Effector CD4-positive, alpha-beta T cell (primary cell): ENCODE results near the gene RPAP2.
"Not testable (repeated sequence)": the region's sequence is repeated elsewhere in the genome, so short reads cannot be mapped to it uniquely, and the experiment has no call there.

Experiments used
- DNase-seq: peaks from one replicate; pipeline ENCODE4 v3.0.0-alpha.2; 2020
- total RNA-seq: gene quantifications from one replicate; lab custom pipeline; 2026; lab: John Stamatoyannopoulos, UW

RPAP2 gene
- 34.9 reads per million, percentile 60 among the genes with 10 or more reads in this experiment for total RNA-seq

DNA sequence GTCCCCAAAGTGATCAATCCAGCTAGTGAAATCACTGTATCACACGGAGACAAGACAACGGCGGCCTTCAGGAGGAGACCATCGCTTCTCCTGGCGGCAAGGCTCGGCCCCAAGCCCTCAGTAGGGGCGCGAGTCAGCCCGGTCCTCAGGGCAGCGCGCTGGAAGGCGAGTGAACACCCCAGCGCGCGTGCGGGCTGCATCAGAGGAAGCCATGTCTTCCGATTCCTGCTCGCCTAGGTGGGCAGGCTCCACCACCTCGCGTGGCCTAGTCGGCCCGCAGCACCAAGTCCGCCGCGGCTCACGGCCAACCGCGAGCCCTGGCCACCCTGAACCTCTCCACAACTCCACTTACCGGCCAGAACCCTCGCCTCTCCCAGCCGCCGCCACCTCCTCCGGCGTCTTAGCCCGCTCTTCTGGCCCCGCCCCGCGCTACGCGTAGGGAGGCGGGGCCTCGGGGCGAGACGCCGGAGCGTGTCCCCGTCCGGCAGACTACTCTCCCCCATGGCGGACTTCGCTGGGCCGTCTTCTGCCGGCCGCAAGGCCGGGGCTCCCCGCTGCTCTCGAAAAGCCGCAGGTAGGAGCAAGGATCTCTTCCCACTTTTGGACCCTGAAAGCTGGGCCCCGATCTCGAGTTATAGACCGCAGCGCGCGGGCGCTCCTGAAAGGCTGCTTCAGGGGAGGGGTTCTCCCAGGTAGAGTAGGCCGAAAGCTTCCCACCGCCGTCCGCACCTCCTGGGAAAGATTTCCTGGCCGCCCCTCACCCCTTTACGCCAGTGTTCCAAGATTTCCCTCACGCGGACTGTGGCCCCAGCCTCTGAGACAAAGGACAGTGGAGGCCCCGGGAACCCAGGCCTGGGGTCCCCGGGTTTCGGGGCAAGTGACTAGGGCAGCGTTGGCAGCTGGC lies at the start of gene RPAP2, which contains the start of gene GLMN:
Gene RPAP2, plus strand, starts transcription at position 487 of the 904 bp plus-strand sequence. Its CDS starts 15 bp downstream, at position 502.
Gene GLMN, minus strand, starts transcription at position 415 of the 904 bp plus-strand sequence. CDS start 988 bp downstream, outside the sequence.
- DNase-seq: peak; percentile 57

DNA sequence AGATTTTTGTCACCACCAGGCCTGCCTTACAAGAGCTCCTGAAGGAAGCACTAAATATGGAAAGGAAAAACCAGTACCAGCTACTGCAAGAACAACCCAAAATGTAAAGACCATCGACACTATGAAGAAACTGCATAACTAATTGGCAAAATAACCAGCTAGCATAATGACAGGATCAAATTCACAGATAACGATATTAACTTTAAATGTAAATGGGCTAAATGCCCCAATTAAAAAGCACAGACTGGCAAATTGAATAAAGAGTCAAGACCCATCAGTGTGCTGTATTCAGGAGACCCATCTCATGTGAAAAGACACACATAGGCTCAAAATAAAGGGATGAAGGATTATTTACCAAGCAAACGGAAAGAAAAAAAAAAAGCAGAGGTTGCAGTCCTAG lies 44.1 kb upstream of the RPAP2 start:
- DNase-seq: not testable (repeated sequence)

DNA sequence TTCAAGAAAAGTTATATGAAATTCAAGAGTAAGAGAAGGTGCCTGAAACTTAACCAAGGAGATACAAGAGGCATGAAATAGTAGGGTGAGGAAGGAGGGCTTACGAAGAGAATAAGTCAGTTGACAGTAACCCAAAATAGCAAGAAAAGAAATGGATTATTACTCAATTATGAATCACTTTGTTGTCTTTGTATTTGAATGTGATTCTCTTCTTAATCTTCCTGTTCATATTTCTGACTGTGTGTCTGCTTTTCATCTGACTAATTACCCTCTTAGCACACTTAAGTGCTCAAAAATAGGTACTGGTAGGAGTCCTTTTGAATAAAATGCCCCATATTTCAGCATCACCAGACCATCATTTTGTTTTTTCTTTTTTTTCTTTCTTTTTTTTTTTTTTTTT lies 39.5 kb upstream of the RPAP2 start:
- no peak for DNase-seq

DNA sequence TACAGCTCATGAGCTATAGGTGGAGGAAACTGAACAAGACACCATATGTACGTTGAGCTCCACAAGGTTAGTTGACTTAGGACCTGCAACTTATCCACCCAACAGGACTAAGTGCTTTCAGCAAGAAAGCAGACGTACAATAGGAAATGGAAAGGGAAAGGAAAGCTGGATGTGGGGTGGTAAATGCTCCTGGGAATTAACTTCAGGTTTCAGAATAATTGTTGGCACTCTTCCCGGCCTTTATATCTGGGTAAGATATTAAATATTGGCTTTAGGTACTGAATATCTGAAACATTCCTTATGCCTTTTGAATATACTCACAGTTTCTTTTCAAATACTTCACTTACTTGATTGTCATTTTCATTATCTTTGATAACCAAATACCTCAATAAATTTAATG lies 36.3 kb upstream of the RPAP2 start:
- no peak for DNase-seq

DNA sequence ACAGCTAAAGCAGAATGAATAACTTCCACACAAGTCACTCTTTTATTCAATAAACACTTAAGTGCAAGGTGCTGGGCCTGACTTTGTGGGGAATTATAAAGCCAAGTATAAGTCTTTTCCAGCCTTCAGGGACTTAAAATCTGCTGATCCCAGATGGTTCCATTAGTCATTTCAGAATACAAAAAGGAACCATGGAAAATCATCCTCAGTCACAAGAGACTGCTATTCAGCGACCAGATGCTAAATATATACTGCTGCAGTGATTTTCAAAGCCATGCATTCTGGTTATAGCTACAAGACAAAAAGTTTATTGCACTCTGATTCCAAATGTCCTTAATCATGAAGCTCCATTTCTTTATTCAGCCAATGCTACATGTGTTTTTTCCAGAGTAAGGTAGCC lies 25.8 kb upstream of the RPAP2 start:
- DNase-seq: no peak

DNA sequence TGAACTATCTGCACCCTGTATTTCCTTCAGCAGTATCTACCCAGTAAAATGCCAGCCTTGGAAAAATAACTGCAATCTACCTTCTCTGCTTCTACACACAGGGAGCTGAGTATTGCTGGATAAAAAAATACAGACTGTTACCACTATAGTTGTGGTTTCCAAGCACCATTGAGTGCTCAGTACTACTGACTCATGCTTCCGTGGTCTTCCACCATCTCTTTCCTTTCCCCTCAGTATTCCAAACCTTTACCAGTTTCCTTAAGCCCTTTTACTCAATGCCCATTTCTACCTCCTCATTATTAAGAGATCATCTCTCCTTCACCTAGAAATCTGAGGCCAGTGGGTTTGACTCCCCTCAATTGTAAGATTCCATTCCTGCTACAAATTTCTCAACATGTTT lies 23.9 kb upstream of the RPAP2 start:
- no peak for DNase-seq

DNA sequence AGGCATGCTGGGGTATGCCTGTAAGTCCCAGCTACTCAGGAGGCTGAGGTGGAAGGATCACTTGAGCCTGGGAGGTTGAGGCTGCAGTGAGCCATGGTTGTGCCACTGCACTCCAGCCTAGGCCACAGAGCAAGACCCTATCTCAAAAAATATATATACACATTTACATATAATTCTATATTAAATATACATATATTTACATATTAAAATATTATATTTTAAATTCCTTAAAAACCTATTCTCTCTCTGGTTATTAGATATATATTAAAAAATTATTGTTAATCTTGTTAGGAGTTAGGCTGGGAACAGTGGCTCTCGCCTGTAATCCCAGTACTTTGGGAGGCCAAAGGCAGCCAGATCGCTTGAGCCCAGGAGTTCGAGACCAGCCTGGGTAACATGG lies 22.8 kb upstream of the RPAP2 start:
- DNase-seq: no peak

DNA sequence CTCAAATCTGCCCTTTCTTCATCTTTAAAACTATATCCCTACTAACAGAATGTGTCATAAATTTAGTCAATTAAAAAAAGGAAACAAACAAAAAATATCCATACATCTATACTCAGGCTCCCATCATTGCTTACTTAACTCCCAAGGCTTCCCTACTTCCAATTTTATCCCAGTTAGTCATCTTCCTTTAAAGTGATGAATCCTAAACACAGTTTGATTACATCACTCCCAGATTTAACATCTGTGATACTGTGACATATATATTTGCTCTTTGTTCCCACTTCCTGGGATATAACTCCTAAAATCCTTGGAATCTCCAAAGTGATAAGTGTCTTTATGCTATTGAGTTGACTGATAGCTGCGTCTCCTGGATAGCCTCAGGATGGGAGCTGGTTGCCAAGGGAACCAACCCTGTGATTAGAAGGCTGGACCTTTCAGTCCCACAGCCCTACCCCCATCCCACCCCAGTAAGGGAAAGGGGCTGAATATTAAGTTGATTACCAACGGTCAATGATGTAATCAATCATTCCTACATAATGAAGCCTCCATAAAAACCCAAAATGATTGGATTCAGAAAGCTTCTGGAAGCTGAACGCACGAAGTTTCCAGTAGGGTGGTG lies 21.6 kb upstream of the RPAP2 start:
- no peak for DNase-seq

DNA sequence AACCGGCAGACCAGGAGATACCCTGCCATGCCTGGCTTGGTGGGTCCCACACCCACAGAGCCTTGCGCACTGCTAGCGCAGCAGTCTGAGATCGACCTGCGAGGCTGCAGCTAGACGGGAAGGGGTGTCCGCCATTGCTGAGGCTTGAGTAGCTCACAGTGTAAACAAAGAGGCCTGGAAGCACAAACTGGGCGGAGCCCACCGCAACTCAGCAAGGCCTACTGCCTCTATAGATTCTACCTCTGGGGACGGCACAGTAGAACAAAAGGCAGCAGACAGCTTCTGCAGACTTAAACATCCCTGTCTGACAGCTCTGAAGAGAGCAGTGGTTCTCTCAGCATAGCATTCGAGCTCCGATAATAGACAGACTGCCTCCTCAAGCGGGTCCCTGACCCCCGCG lies 19.1 kb upstream of the RPAP2 start:
- not testable (repeated sequence) for DNase-seq

DNA sequence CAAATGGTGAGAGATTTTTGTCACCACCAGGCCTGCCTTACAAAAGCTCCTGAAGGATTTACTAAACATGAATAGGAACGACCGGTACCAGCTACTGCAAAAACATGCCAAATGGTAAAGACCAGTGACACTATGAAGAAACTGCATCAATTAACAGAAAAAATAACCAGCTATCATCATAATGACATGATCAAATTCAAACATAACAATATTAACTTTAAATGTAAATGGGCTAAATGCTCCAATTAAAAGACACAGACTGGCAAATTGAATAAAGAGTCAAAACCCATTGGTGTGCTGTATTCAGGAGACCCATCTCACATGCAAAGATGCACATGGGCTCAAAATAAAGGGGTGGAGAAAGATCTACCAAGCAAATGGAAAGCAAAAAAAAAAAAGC lies 17.4 kb upstream of the RPAP2 start:
- DNase-seq: not testable (repeated sequence)

DNA sequence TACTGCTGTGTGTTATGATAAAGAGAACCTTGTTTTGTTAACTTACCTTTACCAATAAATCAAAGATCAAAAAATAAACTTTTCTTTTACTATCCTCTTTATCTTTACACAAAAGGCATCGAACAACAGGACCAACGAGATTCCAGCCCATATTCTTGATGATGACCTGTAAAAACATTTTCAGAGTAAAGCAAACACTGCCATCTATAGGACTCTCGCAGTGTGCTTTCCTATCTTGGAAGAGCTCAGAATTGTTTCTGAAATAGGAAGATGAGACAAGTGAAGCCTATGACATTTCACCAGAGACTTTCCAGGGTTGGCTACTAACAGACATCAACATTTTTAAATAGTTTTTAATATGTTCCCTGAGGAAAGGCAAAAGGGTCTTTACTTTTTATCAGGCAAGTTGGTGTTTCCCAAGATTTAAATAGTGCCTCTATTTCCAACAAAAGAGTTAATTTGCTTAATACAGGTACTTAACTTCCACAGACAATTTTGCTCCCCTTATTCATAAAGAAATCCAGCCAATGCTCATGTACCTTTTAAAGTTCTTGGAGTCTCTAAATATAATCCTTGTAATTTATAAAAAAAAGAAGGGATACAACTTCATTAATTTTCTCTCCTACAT lies 7.4 kb upstream of the RPAP2 start:
- DNase-seq: no peak

DNA sequence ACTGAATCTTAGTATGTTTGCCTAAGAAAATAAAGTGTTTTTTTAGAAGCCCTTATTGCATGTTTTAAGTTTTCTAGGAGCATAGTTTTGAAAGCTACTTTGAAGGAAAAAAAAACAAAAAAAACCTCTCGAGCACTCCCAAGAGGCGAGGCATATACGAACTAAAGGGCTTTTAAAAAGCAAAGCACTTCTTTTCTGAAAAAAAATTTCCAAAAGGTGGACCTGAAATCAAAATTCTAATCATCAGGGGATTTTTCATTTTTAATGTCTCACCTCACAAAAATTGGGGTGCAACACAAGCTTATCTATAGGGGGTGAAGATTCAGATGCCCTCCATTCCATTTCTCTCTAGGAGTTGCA lies 666 bp upstream of the RPAP2 start:
- no peak for DNase-seq

DNA sequence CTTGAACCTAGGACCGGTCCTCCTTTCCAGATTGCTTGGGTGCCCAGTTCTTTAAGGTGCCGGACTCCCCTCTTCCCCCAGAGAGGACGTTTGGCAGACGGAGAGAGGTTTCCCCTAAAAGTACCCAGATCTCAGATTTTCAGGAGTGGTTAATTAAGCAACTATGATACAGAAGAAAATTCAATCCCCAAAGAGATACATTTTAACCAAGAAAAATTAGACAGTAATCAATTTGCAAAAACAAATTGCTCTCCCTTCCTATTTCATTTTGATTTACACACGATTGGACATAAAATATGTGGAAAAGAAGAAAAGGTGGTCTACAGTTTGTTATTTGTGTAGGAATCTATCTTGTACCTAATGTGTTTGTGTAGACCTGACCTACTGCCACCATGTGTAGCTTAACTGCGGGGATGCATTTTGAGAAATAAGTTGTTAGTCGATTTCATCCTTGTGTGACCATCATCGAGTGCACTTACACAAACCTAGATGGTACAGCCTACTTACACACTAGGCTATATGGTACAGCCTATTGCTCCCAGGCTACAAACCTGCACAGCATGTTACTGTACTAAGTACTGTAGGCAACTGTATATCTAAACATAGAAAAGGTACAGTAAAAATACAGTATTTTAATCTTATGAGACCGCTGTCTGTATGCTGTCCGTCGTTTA lies 755 bp downstream of the RPAP2 start:
- DNase-seq: no peak

DNA sequence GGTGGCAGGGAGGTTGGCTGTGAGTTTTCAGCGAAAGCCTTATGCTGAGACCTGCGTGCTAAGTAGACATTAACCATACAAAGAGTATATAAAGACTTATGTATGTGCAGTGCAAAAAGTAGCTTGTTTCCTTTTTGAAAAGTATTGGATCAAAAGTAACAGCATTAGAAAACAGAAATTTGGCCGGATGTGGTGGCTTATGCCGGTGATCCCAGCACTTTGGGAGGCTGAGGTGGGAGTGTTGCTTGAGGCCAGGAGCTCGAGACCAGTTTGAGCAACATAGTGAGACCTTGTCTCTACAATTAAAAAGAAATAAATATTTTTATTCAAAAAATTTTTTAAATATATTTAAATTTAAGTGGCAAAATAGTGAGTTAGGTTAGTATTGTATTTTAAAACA lies 2.2 kb downstream of the RPAP2 start:
- DNase-seq: no peak

DNA sequence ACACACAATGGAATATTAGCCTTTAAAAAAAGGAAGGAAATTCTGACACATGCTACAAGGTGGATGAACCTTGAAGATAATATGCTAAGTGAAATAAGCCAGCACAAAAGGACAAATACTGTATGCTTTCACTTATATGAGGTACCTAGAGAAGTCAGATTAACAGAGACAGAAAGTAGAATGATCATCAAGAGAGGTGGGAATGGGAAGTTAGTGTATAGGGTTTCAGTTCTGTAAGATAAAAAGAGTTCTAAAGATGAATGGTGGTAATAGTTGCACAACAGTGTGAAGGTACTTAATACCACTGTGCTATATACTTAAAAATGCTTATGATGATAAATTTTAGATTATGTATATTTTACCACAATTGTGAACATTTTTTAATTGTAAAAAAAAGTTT lies 7.2 kb downstream of the RPAP2 start:
- no peak for DNase-seq

DNA sequence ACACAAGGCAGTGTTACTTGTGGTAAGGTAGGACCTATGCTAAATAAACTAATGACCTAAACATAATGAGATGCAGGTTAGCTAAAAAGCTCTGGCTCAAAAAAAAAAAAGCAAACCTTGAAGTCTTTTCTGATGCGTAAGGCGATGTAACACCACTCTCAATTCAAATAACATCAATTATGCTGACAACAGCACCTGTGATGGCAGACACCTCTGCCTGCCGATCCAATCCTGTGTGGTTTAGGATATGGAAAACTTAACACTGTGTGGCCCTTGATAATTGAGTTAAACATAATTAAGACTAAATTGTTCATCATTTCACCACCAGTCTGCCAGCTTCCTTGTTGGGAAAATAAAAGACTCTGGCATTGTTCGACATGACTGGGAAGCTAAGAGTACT lies 9.1 kb downstream of the RPAP2 start:
- DNase-seq: no peak

DNA sequence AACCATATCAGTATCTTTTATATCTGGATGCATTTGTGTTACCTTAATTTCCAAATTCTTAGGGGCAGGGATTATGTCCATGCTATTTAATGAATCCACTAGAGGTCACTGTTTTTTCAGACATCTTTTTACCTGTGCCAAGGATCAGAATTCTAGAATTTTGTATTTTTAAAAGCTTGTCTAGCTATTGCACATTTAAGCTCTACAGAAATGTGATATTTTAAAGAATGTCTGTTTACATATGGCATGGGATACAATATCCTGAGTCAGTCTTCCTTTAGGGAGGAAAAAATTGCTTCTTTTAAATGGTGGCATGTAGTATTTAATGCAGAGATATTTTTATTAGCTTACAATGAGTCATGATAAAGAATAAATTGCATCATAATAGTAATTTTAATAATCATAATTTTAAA lies 11.3 kb downstream of the RPAP2 start:
- DNase-seq: no peak

DNA sequence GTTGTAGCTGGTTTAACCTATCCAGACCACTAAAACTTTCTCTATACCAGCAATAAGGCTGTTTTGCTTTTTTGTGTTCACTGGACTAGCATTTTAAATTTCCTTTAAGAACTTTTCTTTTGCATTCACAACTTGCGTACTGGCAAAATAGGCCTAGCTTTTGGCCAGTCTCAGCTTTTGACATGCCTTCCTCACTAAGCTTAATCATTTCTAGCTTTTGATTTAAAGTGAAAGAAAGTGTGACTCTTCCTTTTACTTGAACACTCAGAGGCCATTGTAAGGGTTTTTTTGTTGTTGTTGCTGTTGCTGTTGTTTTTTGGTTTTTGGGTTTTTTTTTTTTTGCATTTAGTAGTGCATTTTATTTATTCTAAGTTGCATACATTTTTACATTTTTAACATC lies 15.2 kb downstream of the RPAP2 start:
- no peak for DNase-seq

DNA sequence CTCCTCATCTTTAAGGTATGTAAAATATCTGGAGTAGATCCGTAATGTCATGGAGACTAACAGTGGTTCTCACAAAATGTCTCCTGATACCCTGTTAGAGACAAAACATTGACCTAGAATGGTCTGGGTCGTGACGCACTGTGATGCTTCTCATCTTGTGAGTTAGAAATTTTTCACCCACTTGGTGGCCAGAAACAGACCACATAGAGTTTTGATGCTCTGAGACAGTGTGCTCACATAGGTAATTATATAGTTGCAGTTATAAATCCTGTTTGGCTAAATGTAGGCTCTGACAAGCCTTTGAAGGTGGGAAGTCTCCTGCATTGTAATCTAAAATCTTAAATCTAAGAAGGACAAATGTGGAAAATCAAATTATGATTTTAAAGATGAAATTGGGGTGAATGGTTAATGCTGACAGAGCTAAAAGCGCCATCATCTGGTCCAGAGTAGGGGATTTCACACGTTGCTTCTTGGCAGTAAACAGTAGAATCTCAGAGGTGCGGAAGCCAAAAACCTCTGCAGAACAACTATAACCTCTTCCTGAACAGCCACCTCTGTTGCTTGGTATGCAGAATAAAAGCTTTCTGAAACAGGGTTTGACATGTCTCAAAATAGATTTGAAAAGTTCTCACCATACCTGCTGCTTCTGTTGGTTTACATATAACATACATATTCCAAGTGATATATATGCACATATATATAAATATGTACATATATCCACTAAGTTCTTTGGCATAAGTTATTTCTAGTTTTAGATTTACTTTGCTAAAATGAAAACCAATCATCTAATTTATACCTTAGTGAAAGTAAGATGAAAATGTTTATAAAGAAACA lies 17.1 kb downstream of the RPAP2 start:
- DNase-seq: peak; percentile 31

DNA sequence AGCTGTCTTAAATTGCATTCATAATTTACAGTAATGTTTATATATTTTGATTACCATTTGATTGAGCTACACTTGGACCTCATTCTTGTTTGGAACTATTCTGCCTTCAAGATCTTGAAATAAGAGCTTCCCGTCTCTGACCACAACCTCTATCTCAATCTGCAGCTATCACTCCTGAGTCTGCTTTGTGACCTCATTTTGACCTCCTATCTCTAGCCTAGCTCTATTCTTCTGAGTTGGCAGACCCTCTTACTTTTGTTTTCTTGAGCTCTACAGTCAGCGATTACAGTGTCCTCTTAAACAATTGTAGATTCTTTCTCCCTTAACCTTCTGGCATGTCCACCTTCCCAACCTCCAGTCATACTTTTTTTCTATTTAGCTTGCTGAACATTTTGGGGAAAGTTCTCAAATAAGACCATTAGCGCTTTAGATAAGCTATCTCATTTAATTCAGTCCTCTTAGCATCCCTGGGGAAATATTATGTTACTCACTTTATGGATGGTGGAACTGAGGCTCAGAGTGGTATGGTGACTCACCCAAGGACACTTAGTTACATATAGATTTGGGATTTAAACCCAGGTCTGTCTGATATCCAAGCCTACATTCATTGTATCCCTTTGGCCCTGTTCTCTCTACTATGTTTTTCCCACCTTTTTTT lies 19.1 kb downstream of the RPAP2 start:
- DNase-seq: no peak
